Measurements from ENCODE around the gene INPP4B.

The INPP4B gene

DNA sequence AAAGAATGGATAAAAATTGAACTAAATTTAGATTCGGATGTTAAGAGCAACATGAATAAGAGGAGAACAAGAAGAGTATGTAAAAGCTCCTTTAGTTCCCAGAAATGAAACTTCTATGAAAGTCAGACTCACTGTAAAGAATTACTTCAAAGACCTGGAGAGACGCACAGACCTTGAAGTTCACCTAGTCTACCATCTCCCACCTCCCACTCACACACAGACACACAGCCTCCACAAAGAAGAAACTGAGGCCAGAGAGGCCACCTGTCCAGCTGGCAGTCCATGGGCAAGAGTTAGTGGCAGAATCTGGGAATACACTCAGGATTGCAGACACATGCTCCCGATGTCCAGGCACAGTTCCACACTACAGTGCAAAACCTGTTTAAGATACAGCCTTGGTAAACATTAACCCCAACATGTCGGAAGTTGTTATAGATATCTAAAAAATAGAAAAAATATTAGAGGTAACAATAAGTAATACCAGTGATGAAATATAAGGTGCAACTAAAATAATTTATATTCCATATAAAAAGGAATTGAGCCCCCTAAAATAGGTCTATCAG, 288.8 kb downstream of the INPP4B start:
- peaks cover 6% of the 10 kb centered on the region for H3K4me1 ChIP-seq (ENCODE audit: insufficient read depth, poor library complexity, severe bottlenecking)
- DNase-seq (ENCODE audit: low spot score) (no peak), ATAC-seq (ENCODE audit: low read depth) (no peak)
- H3K4me3 ChIP-seq (ENCODE audit: severe bottlenecking): no peak overlapping the region
- TF ChIP-seq CTCF (IDR thresholded peaks at IDR 0.05; ENCODE audit: poor library complexity, severe bottlenecking): no peak
- H3K27ac ChIP-seq (ENCODE audit: poor library complexity, severe bottlenecking): no peak overlapping the region
- no peaks in the 10 kb centered on the region for H3K9me3 ChIP-seq (ENCODE audit: severe bottlenecking)
- no peaks in the 10 kb centered on the region for H3K36me3 ChIP-seq (ENCODE audit: low read depth)
- no peaks in the 10 kb centered on the region for H3K27me3 ChIP-seq (ENCODE audit: insufficient read depth, poor library complexity, severe bottlenecking)

DNA sequence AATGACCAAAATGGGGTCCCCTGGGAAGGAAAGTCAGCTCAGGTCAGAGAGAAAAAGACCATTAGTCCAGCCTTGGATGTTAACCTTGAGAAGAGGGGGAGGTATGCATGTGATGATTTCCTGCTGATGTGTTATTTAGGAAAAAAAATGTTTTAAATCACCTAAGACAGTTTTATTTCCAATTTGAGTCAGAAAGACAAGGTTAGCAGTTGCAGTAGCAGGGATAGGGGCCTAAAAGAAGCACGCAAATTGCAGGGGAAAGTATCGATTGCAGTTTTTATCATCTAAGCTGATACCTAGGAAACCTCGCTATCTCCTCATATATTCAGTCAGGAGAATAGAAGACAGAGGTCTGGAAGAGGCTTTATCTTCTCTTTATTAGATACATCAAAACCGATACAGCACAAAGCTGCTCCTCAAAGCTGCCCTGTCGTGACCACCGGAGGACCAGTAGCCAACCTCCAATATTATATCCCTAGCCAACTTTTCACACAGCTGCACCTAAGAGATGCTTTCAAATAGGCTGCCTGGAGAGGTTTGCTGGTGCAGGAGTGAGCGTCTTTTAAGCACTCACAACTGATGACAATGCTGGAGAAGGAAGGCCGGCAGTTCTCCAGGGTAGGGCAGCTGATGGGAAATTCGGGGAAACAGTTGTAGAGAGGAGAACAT, 289.4 kb downstream of the INPP4B start:
- H3K27ac ChIP-seq (ENCODE audit: poor library complexity, severe bottlenecking): no peak overlapping the region
- no peak for TF ChIP-seq CTCF (IDR thresholded peaks at IDR 0.05; ENCODE audit: poor library complexity, severe bottlenecking)
- H3K9me3 ChIP-seq (ENCODE audit: severe bottlenecking): no peaks in the 10 kb centered on the region
- ATAC-seq (ENCODE audit: low read depth) (no peak), DNase-seq (ENCODE audit: low spot score) (no peak)
- H3K4me3 ChIP-seq (ENCODE audit: severe bottlenecking): no peak overlapping the region
- peaks cover 10% of the 10 kb centered on the region for H3K4me1 ChIP-seq (ENCODE audit: insufficient read depth, poor library complexity, severe bottlenecking)
- H3K36me3 ChIP-seq (ENCODE audit: low read depth): no peaks in the 10 kb centered on the region
- no peaks in the 10 kb centered on the region for H3K27me3 ChIP-seq (ENCODE audit: insufficient read depth, poor library complexity, severe bottlenecking)

- Histone ChIP-seq H3K4me1 (ENCODE audit: insufficient read depth, poor library complexity, severe bottlenecking) (peaks cover 16% of the 10 kb centered on the region), H3K9me3 (ENCODE audit: severe bottlenecking) (no peaks in the 10 kb centered on the region), H3K36me3 (ENCODE audit: low read depth) (no peaks in the 10 kb centered on the region), H3K27me3 (ENCODE audit: insufficient read depth, poor library complexity, severe bottlenecking) (no peaks in the 10 kb centered on the region), H3K27ac (ENCODE audit: poor library complexity, severe bottlenecking) (no peak overlapping the region), H3K4me3 (ENCODE audit: severe bottlenecking) (no peak overlapping the region)
- no peak for TF ChIP-seq CTCF (IDR thresholded peaks at IDR 0.05; ENCODE audit: poor library complexity, severe bottlenecking)
- DNase-seq (ENCODE audit: low spot score): no peak
- ATAC-seq (ENCODE audit: low read depth): no peak
Observed at GRCh38 chr4:142556048-142556447, 290.1 kb downstream of the INPP4B start.

DNA sequence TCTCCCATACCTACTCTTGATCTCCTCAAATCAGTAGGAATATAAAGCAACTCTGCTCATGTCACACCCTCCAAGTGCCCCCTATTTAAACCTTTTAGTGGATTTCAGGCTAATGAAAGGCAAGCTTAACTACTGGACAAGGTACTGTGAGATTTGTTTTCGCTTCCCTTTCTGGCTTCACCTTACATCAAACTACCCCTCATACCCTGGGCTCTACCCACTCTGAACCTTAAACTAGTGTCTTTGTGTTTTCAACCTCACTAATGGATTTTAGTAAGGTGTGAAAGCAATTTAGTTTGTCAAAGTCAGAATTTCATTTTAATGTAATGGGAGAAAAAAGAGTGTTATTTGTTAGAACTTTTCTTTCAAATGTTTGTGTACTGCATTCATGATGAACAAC, 291.7 kb downstream of the INPP4B start:
- ATAC-seq (ENCODE audit: low read depth) (no peak), DNase-seq (ENCODE audit: low spot score) (no peak)
- no peak for TF ChIP-seq CTCF (IDR thresholded peaks at IDR 0.05; ENCODE audit: poor library complexity, severe bottlenecking)
- no peak overlapping the region for H3K27ac ChIP-seq (ENCODE audit: poor library complexity, severe bottlenecking)
- peaks cover 32% of the 10 kb centered on the region for H3K4me1 ChIP-seq (ENCODE audit: insufficient read depth, poor library complexity, severe bottlenecking)
- no peaks in the 10 kb centered on the region for H3K9me3 ChIP-seq (ENCODE audit: severe bottlenecking)
- H3K36me3 ChIP-seq (ENCODE audit: low read depth): no peaks in the 10 kb centered on the region
- H3K4me3 ChIP-seq (ENCODE audit: severe bottlenecking): no peak overlapping the region
- no peaks in the 10 kb centered on the region for H3K27me3 ChIP-seq (ENCODE audit: insufficient read depth, poor library complexity, severe bottlenecking)

All from RWPE2 (cell line).